Hematopoietic multipotent progenitor cell treated with erythropoietin and hydrocortisone succinate and interleukin-3 and kit ligand, for 6 days (in vitro differentiated cells): Measurements from ENCODE around the gene NTPCR.
A peak's percentile ranks its signal among the peaks of the same experiment; 100 is the strongest.
"Not testable (repeated sequence)": the region's sequence is repeated elsewhere in the genome, so short reads cannot be mapped to it uniquely, and the experiment has no call there.

Source experiments
- DNase-seq: peaks from one replicate; pipeline ENCODE4 v3.0.0-alpha.2; 2015

NTPCR gene

GRCh38 chr1:232950197-232951176, at the start of gene NTPCR:
Gene NTPCR (plus strand): TSS chr1:232950611. CDS start chr1:232950711, 100 bp downstream.
- peak; percentile 98 for DNase-seq

DNA sequence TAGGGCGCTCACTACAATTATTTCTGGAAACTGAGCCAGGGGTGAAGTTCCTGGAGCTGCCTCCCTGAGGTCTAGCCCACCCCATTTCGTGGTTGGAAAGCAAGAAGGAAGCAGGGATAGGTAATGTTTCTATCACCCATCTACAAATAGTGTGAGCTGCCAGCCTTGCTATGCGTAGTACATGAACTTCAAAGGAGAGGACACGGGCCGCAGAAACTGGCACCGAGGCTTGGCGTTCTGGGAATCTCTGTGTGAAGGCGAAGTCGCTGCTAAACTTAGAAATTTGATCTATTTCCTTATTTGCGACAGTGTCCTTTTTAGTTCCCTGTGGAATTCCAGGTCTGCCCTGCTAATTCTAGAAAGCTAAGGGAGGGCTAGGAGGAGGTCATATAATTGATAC, 49.6 kb upstream of the NTPCR start:
- no peak for DNase-seq

- no peak for DNase-seq
These were observed 49.2 kb upstream of the NTPCR start for GRCh38 chr1:232901255-232901654.

- no peak for DNase-seq
These were observed 47.5 kb upstream of the NTPCR start for GRCh38 chr1:232902774-232903350.

GRCh38 chr1:232904131-232904530, 46.3 kb upstream of the NTPCR start:
- DNase-seq, result no peak

GRCh38 chr1:232904566-232904965, 45.8 kb upstream of the NTPCR start:
- peak; percentile 64 for DNase-seq

DNA sequence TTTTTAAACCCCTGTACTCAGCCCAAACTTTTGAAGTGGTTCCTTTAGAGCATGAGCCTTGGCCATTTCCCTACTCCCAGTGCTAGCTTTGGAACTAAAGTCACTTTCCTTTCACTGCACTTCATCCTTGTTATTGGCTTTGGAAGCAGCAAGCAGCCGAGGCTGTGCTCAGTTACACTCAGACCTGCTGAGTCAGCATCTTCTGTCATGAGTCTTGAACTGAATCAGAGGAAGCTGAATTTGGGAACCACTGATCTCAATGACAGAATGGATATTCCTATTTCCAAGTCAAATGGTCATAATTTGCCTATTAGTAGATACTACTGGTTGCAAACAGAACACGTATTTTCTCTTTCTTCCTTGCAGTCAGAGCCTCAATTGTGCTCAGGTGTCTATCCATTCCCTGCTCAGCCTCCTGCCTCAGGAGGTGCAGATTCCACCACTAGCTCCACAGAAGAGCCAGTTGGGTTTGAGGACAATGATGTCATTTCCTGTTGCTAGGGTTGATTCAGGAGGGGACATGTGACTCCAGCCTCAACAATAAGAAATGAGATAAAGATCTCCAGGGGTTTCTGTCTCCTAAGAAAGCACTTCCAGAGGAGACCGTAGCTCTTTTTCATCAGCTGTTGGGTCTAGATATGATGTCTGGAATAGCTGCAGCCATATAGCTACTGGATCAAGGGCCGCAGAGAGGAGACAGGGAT, 44.9 kb upstream of the NTPCR start:
- peak; percentile 48 for DNase-seq

GRCh38 chr1:232906441-232906840, 44.0 kb upstream of the NTPCR start:
- no peak for DNase-seq

DNA sequence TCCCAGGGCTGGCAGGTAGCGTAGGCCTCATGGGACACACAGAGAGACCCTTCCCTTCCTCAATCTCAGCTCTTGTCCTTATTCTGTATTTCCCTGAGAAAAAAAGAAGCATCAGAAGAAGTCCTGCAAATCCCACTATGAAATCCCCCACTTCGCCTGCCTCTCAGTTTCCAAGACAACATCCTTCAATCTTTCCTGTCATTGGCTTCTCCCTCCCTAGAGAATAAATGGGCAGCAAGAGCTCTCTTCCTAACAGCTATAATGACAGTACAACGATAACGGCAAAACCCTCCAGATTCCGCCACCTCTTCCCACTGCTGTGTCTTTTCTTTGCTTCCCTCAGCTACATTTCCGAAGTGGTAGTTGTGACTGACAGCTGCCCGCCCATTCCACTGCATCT, 41.6 kb upstream of the NTPCR start:
- DNase-seq, result no peak

GRCh38 chr1:232909752-232910151, 40.7 kb upstream of the NTPCR start:
- peak; percentile 18 for DNase-seq

DNA sequence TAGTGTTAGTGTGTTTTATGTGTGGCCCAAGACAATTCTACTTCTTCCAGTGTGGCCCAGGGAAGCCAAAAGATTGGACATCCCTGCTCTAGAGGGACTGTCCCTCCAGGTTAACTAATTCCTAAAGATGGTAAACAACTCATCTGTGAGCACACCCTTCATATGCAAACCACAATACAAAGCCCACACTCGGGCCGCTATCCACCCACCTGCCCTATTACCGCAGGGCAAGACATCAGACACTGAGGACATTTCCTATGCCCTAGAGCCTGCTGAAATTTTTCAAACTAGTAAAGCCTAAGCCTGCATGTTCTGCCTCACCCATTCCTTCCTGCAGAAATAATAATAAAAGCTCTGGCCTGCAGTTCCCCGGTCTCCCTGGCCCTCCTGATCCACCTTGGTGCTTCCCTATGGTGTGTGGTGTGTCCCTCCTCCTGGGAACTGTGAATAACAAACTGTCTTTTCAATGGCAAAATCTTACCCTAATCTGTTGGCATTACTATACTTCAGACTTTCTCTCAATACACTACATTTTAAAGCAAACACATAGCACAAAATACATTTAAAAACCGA, 39.3 kb upstream of the NTPCR start:
- DNase-seq, result no peak

DNA sequence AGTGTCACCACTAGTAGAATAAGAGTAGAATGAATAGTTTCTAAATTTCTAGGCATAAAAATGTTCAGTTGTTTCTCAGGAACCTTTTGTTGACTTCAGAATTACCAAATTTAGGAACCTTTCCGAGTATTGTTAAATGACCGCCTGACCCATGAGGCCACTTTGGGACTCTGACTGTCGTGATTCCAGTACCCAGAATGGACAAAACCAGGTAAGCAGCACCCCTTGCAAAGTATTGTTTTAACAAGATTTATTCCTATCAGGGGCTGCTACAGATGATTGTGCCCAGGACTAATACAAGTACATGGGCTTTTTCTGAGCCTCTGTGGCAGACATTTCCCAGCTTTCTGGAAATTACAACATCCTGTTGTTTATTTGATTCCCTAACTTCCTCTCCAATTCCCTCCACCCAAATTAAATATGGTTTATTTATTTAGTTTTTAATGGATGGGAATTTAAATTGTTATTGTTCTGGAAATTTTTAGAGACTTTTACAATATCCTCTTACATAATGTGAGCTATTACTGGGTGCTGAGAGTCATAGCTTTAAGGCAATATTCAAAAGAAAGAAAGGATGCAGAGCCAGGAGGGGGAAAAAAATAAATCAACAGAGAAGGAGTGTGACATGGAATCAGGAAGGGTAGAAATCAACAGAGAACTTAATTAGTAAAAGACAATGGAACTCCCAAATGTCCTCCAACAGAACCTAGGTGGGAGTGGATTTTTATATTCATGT, 37.4 kb upstream of the NTPCR start:
- no peak for DNase-seq

DNA sequence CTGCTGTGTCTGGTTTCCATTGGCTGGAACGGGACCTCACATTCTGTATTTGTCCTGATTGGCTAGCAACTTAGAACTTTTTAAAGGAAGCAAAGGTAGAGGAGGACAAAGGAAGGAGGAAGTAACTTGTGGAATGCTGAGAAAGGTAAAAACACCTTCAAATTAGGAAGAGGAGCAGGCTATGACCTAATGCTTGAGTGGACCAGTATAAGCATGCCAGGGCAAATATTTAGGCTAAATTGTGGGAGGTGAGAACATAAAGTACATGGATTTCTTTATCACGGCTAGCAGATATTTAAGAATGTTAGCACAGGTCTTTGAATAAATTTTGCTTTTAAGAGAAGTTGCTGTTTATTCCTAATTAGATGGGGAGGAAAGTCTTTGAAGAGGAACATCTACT, 36.1 kb upstream of the NTPCR start:
- DNase-seq, result not testable (repeated sequence)

GRCh38 chr1:232915212-232915611, 35.2 kb upstream of the NTPCR start:
- DNase-seq, result no peak

DNA sequence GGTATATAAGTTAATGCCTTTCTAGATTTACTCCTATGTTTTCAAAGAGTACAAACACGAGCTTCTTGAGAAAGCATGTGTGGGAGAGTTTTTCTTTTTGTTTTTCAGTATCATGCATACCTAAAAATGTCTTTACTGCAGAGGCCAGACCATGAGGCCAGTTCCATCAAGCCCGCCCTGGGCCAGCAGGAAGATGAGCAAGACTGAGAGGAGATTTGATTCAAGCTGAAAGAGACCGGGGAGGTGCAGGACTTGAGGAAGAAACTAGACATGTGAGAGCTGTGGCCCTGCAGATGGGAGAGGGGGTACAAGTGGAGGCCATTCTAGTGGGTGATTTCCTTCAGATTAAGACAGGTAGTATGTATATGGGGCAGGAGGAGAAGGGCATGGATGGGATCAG, 33.4 kb upstream of the NTPCR start:
- no peak for DNase-seq

DNA sequence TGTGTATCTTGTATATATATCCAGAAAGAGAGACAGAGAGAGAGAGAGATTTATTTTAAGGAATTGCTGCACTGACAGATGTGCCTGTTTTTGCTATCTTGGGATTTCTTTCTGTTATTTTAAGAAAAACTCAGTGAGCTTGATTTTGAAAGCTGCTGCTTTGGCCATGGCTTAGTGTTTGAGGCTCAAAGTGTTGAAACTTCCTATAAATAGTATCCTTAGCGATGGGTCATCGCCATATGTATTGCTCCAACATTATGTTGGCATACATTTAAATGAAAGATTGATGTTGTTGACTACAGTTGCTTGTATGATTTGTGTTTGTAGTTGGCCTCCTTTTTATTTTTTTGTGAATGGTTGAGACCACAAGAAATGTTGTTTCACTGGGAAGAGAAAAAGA, 29.0 kb upstream of the NTPCR start:
- no peak for DNase-seq

- no peak for DNase-seq
These were observed 27.9 kb upstream of the NTPCR start for GRCh38 chr1:232922485-232922884.

- DNase-seq, result peak; percentile 20
These were observed 26.5 kb upstream of the NTPCR start for GRCh38 chr1:232923739-232924386.

- no peak for DNase-seq
These were observed 25.5 kb upstream of the NTPCR start for GRCh38 chr1:232924874-232925273.

DNA sequence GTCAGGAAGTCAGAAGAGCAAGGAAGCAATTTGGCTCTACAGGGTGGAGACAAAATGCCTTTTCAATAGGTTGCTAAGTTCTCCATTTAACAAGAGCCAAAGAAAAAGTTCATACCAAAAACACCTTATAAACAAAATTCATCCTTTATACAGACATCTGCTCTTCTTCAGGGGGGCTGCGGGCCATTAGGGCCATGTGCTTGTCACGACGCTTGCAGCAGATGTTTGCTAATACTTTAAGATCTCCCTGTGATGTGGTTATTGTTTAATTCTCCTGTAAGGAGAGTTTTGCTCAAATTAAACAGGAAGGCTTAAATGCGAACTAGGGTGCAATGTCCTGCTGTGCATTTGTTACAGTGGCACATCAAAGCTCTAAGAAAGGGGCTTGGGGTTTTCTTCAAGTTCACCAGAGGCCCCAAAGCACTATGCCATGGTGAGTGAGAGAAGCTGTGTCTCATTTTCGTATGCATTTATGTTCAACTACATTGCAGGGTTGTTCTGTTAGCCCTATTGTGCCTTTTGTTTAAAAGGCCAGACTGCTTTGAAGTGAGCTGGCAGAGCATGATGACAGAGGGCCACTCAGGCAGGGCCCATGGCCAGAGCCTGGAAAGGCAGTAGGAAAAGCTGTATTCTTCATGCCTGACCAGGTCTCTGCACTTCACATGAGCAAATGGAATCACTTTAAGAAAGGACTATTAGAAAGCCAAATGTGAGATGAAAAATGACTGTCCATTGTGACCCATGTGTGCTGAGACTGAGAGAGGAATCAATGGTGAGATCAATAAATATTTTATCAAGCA, 24.8 kb upstream of the NTPCR start:
- no peak for DNase-seq

DNA sequence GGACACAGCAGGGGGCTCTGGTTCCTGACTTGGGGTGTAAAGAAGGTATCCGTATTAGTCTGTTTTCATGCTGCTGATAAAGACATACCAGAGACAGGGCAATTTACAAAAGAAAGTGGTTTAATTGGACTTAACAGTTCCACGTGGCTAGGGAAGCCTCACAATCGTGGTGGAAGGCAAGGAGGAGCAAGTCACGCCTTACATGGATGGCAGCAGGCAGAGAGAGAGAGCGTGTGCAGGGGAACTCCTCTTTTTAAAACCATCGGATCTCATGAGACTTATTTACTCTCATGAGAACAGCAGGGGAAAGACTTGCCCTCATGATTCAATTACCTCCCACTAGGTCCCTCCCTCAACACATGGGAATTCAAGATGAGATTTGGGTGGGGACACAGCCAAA, 23.2 kb upstream of the NTPCR start:
- not testable (repeated sequence) for DNase-seq
